GM21528 (cell line): ENCODE data around the gene MYOZ3.

Experiments
- ATAC-seq: cut with Tn5 transposase; IDR thresholded peaks from one replicate; pipeline ENCODE4 v1.9.1; 2021; ENCODE audit warnings: mild to moderate bottlenecking, moderate library complexity; ENCODE audit not compliant: unreplicated experiment, low FRiP score

MYOZ3 gene

DNA sequence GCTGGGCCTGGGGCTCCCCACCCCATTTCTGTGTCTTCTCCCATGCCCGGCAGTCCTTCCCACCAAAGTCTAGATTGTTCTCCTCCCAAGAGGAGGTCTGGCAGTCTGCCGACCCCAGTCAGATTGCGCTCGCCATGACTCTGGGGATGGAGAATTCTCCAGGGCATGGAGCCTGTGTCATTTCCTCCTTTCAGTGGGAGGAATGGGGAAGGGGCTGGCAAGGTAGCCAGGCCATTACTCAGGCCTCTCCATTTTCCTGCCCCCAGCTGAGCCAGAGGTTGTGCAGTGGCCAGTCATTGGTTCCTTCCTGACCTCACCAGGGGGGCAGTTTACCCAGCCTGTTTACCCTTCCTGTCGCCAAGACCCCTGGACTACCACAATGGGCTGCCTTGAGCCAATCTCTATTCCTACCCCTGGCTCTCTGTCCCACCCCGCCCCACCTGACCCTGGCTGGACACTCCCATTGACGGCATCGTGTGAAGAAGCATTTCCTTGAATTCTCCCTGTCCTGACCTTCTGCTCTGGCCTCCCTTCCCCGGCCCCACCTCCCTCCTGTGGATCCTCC, 20.0 kb upstream of the MYOZ3 start:
- ATAC-seq: no peak

DNA sequence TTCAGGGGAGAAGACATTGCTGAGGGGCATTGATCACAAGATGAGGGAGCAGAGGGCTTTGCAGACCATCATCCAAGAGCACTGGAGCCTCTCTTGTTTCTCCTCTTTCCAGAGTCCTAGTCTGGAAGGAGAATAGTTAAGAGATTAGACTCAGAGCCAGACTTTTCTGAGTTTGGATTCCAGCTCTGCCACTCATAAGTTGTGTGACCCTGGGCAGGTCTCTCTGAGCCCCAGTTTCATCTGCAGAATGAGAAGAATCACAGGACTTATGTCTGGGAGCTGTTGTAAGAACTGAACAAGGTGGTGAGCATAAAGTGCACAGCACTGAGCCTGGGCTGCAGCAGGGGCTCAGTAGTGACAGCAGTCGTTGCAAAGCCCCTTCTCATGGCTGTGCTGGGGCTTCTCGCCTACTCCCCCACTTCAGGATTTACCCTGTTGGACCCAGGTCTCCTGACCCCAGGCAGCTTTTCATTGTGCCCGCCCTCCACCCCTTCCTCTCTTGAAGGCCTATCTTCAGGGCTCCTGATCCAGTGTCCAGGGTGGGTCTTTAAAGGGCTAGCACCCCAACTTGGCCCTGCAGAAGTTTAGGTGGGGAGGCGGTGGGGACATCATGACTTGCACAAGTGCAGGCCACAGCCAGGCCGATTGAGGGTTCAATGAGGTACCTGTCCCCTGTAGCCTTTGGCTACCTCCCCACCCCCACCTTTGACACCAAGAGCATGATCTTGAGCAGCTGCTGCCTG, 19.1 kb upstream of the MYOZ3 start:
- ATAC-seq: no peak

DNA sequence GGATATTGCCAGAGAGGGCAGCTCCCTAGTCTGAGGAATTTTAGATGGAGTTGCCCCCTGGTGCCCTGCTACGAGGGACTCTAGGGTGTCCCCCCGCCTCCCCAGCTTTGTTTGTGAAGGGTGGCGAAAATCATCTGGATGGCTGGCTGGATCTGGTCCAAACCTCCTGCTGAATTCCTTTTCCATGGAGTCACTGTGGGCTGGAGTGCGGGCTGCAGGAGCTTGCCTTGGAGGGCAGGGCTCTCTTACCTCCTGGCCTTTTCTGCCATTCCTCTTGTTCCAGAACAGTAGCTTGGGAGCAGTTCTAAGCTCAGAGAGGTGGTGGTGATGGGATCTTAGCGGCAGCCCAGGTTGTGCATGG, 18.5 kb upstream of the MYOZ3 start:
- no peak for ATAC-seq

DNA sequence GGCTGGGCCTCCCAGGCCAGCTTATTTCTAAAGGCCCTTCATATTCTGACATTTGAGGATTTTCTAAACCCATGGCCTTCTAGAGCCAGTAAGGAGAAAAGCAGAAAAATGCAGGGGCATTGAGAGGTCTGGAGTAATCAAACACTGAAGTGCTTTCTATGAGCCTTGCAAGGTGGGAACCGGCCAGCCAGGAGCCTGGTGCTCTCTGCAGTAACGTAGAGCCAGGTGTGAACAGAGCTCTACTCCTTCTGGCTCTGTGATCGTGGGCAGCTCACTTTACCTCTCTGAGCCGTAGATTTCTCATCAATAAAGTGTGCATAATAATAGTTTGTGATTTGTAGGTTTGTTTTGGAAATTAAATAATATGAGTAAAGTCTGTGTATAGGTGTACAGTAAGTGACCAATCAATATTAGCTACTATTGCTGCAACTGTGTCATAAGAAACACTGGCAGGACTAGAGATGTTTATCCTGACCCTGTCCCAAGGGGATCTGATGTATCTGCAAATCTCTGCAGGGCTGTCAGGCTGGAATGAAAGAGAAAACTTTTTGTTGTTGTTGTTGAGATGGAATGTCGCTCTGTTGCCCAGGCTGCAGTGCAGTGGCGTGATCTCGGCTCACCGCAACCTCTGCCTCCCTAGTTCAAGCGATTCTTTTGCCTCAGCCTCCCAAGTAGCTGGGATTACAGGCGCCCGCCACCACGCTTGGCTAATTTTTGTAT, 17.9 kb upstream of the MYOZ3 start:
- no peak for ATAC-seq

DNA sequence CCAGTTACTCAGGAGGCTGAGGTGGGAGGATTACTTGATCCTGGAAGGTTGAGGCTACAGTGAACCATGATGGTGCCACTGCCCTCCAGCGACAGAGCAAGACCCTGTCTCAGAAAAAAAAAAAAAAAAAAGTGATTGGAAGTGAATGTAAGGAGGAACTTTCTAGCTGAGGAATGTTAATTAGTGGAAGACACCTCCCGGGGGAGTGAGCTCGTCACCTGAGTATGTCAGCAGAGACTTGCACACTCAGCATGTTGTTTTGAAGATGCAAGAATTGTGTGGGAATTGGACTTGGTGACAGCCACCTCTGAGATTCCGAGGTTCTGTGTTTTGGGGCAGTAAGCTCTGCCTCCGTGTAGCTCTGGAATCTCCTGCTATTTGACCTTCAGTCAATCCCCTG, 17.0 kb upstream of the MYOZ3 start:
- ATAC-seq: no peak

DNA sequence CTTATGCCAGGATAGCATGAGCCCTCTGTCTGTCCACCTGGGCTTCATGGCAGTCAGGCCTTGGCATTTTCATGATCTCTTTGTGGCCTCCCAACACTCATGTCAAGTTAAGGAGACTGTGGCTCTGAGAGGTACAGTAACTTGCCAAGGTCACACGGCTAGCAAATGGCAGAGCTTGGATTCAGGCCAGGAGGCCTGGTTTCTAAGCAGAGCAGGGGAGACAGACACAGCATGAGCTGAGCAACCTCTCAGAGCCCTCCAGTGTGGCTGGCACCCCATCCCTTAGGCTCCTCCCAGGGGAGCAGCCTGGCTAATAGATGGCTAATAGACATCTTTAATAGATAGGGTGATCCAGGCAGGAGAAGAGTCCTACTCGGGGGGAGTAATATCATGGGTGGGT, 16.5 kb upstream of the MYOZ3 start:
- ATAC-seq: no peak

DNA sequence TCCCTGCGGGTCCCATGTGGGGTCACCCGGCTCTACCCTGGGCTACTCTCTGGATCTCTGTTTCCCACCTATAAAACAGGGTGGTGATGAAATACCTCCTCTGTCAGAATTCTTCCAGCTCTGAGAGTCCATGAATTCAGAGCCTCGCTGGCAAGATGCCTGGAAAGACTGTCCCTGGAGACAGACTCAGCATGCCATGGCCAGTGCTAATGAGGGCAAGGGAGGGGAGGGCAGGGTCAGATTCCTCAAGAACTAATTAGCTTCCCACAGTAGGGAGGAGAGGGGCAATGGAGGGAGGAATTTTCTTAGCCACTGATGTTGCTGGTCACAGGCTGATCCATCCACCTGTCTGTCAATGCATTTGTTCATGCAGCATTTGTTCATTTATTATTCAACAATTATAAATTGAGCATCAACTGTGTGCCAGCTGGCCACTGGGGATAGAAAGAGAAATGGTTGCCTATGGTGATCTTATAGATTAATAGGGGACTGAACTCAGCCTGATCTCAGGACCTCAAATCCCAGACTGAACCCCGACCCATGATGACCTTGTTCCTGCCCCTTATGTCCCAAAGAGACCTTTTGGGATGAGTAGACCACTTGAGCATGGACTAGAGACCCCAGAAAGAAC, 15.9 kb upstream of the MYOZ3 start:
- ATAC-seq: no peak

DNA sequence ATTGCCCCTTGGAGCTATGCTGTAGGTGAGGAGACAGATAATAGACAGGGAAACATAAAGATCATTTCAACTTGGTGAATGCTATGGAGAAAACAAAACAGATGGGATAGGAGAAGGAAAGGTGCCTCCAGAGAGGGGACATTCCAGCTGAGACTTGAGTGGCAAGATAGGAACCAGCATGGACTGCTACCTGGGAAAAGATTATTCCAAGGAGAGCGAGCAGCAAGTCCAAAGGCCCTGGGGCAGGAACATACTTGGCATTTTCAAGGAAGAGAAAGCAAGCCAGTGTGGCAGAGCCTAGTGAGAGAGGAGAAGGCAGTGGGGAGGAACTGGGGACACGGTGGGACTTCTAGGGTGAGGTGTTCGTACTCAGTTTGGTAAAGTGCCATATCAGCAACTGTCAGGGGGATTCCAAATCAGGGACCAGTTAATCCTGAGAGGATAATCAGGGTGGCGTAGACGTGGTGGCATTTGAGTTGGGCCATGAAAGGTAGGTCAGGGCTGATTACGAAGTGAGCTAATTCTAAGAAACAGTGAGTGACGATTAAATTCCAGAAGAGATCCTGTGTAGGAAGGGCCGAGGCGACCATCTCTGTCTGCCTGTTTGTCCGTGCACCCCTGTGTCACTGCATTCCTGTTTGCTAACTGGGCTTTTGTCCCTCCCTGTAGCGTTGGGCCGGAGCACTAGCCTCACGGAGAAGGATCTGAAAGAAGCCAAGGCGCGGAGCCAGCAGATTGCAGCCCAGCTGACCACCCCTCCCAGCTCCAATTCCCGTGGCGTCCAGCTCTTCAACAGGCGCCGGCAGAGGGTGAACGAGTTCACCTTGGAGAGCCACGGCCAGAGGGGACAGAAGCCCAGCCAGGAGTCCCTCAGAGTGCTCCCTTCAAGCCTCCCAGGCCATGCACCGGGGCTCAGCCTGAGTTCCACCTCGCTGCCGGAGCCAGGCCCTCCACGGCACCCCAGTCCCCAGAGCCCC, 13.5 kb upstream of the MYOZ3 start:
- no peak for ATAC-seq

DNA sequence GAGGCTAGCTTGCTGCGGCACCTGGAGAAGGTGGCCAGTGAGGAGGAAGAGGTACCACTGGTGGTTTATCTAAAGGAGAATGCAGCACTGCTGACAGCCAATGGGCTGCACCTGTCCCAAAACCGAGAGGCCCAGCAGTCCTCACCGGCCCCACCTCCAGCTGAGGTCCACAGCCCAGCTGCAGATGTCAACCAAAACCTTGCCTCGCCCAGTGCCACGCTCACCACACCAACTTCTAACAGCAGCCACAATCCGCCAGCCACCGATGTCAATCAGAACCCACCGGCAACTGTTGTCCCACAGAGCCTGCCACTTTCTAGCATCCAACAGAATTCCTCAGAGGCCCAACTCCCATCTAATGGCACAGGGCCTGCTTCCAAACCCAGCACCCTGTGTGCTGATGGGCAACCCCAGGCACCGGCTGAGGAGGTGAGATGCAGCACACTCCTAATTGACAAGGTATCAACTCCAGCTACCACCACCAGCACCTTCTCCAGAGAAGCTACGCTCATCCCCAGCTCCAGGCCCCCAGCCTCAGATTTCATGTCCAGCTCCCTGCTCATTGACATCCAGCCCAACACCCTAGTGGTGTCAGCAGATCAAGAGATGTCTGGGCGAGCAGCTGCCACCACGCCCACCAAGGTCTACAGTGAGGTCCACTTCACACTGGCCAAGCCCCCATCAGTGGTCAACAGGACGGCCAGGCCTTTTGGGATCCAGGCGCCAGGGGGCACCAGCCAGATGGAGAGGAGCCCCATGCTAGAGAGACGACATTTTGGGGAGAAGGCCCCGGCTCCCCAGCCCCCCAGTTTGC, 12.6 kb upstream of the MYOZ3 start:
- no peak for ATAC-seq

DNA sequence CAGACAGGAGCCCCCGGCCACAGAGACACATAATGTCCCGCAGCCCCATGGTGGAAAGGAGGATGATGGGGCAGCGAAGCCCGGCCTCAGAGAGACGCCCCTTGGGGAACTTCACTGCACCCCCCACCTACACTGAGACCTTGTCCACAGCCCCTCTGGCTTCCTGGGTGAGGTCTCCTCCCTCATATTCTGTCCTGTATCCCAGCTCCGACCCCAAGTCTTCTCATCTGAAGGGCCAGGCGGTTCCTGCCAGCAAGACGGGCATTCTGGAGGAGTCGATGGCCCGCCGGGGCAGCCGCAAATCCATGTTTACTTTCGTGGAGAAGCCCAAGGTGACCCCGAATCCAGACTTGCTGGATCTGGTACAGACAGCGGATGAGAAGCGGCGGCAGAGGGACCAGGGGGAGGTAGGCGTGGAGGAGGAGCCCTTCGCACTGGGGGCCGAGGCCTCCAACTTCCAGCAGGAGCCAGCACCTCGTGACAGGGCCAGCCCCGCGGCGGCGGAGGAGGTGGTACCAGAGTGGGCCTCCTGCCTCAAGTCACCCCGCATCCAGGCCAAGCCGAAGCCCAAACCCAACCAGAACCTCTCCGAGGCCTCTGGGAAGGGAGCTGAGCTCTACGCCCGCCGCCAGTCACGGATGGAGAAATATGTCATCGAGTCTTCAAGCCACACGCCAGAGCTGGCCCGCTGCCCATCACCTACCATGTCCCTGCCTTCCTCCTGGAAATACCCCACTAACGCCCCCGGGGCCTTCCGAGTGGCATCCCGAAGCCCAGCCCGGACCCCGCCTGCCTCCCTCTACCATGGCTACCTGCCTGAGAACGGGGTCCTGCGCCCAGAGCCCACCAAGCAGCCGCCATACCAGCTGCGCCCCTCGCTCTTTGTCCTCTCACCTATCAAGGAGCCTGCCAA, 11.7 kb upstream of the MYOZ3 start:
- ATAC-seq: no peak

DNA sequence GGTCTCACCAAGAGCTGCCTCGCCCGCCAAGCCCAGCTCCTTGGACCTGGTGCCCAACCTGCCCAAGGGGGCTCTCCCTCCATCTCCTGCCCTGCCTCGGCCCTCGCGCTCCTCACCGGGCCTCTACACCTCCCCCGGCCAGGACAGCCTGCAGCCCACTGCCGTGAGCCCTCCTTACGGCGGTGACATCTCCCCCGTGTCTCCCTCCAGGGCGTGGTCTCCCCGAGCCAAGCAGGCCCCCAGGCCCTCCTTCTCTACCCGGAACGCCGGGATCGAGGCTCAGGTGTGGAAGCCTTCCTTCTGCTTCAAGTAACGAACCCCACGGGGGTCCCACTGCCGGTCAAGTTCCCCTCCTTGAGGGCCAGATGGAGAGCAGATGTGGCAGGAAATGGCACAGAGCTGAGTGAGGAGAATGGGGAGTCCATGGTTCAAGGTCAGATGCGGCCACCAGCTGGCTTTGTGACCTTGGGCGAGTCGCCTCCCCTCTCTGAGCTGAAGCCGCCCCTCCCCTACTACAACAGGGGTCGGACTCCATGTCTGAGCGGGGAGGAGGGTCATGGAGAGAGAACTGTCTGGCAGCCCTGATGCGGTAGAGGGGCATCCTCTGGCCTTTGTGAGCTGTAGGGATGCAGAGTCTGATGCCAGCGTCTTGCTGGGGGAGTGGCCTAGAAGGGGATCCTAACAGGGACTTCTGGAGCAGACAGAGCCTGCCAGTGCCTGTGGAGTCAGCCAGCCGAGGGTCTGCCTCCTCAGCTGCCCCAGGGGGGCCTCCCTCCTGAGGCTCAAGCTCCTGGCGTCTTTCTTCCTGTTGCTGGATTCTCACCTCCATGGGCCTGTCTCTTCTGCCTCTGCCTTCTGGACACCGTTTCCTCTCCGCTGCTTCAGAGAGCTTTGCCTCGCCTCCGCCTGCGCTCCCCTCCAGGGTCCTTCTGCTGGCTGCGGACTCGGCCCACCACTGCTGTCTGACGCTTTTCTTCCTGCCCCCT, 10.7 kb upstream of the MYOZ3 start:
- ATAC-seq: no peak

DNA sequence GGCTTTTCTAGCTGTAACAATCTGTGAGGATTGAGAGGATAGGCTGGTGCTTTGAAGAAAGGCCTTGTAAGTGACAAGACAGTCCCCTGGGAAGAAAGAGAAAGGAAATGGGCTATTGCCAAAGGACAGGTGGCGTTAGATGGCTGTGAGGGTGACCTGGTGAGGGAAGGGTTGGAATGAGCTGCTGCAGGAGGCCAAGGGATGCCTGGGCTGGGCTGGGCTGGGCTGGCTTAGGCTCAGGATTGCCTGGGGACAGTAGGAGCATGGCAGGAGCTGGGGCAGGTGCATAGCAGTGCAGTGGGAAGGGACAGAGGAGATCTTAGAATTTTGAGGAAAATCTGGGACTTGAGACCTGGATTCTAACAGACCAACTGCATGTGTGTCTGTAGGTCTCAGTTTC, 9.7 kb upstream of the MYOZ3 start:
- no peak for ATAC-seq

DNA sequence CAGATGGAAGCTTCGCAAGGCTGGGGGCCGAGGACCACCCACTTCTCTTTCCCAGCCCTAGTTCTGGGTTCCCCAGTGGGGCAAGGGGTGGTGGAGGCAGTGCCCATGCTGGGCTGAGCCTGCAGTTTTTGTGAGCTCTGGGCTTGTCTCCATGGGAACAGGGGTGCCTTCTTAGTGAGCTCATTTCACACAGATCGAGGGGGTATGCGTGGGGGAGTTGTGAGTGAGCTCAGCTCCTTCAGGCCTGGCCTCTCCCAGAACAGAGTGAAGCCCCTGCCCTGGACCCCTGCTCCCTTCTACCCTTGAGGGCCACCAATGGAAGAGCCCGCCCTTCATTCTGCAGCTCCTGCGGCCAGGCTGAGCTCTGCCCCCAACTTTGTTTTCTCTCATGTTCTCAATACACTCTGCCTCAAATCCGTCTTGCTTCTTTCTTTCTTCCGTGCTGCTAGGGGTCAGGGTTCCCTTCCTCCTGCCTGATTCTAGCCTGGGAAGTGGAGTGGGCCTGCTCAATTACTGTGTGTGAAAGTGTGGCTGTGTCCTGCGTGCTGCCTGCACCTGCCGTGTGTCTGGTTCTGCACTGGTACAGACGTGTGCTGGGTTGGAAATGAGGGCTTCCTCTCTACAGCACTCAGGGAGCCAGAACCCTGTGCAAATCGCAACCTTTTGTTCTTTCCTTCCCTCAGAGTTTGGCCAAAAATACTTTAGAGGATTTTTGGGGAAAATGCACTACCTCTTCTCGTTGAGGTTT, 9.0 kb upstream of the MYOZ3 start:
- ATAC-seq: no peak

DNA sequence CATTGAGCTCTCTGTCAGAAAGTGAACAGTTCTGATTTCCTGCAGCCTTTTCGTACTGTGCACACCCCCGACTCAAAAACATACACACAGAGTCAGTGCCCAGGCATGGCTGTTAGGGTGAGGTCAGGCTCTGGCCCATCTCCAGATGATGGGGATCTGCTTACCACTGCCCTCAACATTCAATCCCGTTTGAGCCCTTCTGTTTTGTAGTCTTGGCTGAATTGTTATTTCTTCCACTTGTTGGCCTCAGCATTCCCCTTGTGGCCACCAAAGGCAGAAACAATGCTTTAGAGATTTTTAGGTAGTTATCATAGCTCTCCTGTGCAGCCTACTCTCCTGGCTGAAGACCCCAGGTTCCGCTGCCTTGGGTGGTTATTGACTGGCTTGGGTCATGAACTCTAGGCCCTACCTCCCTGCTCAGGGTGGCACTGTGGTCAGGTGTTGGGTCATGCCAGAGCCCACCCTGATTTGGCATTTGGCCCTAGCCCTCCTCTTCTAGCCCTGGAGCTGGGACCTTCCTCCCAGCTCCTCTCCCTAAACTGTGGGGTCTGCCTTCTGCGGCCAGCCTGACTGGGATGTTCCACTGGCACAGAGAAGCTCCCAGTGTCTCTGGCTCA, 7.8 kb upstream of the MYOZ3 start:
- ATAC-seq: no peak

DNA sequence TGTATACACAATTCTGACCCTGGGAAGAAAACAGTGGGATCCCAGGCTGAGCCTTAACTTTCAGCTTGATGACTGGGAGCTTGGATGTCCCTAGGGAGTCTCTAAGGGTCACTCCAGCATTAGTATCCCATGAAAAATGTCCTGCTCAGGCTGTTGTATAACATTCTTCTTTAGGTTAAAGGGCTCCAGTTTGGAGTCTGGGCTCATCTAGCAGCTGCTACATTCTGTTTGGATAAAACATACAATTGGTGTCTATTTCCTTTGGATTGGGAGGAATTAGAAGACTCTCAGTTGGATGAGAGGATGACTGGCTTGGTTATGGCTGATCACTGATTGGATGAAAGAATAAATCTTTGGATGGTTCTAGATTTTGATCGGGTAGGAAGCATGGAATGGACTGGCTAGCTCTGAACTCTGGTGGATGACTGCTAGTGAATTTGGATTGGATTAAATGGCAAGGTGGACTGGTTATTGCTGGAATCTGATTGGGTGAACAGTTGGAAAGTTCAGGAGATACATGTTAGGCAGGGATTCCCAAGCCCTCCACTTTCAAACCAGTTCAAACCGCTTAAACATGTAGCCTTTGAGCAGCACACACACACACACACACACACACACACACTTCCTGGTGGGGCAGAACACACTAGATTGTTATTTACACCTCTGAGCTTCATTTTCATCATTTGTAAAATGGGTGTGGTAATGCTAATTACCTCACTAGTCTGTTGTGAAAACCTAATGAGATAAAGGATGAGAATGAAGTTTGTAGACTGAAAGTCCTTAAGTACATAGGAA, 7.1 kb upstream of the MYOZ3 start:
- no peak for ATAC-seq
